GM23338 (cell line): ENCODE results near the gene NFATC1. TPM values are rescaled to one million over a fixed set of nuclear protein-coding genes. Genes with fewer than 3 reads are reported as not detected.

Experiments
- CTCF ChIP-seq, 2 experiments: fragments of 200-600 bp in 1 of 2; sonication (generic) in 1 of 2; conservative IDR thresholded peaks; 2 replicates each; pipeline versions ENCODE4 v1.5.1 to v1.6.1; 2016 to 2017; ENCODE audit warnings: antibody characterized with exemption in 2 of 2, low read depth in 2 of 2, mild to moderate bottlenecking in 2 of 2, moderate library complexity in 1 of 2
- EZH2 ChIP-seq: fragments of 200-600 bp; sonication (generic); IDR thresholded peaks from one replicate; pipeline ENCODE4 v1.8.0; 2017; ENCODE audit warnings: antibody characterized with exemption, mild to moderate bottlenecking, low read depth; ENCODE audit not compliant: unreplicated experiment
- EZH2phosphoT487 ChIP-seq: fragments of 200-600 bp; sonication (generic); IDR thresholded peaks from one replicate; pipeline ENCODE4 v1.8.1; 2018; ENCODE audit warnings: antibody characterized with exemption; ENCODE audit not compliant: unreplicated experiment
- NANOG ChIP-seq: IDR thresholded peaks from 2 replicates; pipeline ENCODE4 v1.6.1; 2016; ENCODE audit warnings: antibody characterized with exemption, borderline replicate concordance
- POLR2AphosphoS5 ChIP-seq: IDR thresholded peaks from 2 replicates; pipeline ENCODE4 v1.6.1; 2016; ENCODE audit warnings: antibody characterized with exemption, low read depth
- REST ChIP-seq: IDR thresholded peaks from one replicate; pipeline ENCODE4 v1.6.1; 2018; ENCODE audit warnings: antibody characterized with exemption; ENCODE audit not compliant: unreplicated experiment
- ZNF114 ChIP-seq: fragments of 250-450 bp; sonication (Bioruptor Pico); IDR thresholded peaks from 2 replicates; pipeline ENCODE4 v1.5.0; 2020; ENCODE audit warnings: mild to moderate bottlenecking, moderate library complexity
- ZNF331 ChIP-seq: fragments of 250-450 bp; sonication (Bioruptor Pico); IDR thresholded peaks from 2 replicates; pipeline ENCODE4 v1.5.0; 2020; ENCODE audit warnings: low read depth, mild to moderate bottlenecking, moderate library complexity
- ZNF462 ChIP-seq: fragments of 250-450 bp; sonication (Bioruptor Pico); IDR thresholded peaks from 2 replicates; pipeline ENCODE4 v1.5.0; 2020; ENCODE audit warnings: mild to moderate bottlenecking, moderate library complexity
- polyA plus RNA-seq: library from polyadenylated mRNA; unstranded; fragments of >200 nt; fragmentation: Nextera tagmentation; extraction: Ambion mirVana; gene quantifications from 2 replicates; pipeline ENCODE4 v1.2.1, GENCODE V29; 2016
- total RNA-seq: library from RNA; depleted of rRNA; stranded (reverse); fragments of >200 nt; shearing (Covaris generic); gene quantifications from 2 replicates; pipeline ENCODE4 v1.2.3, GENCODE V29; 2014

NFATC1 gene
- total and polyA plus RNA-seq, 2 experiments from 2014 or later: 3.9 to 6.4 TPM

- TF ChIP-seq ZNF462 (CRISPR knock-in tag) (no peak), ZNF114 (no peak), CTCF (conservative IDR thresholded peaks at IDR 0.05; ENCODE audit: low read depth in 2 of 2) (no peak), REST (no peak), NANOG (no peak), EZH2 (no peak), EZH2phosphoT487 (no peak), POLR2AphosphoS5 (no peak), ZNF331 (CRISPR knock-in tag) (no peak)
These were observed 125.0 kb downstream of the NFATC1 start (continued) for GRCh38 chr18:79520478-79521390.
